Endothelial cell of umbilical vein (primary cell): Measurements from ENCODE around the gene MECP2. TPM values are rescaled to one million over a fixed set of nuclear protein-coding genes. Genes with fewer than 3 reads are reported as not detected.

Source experiments
- BruUV-seq: library from RNA; stranded (reverse); fragments of 400-500 nt; replicated peaks from 2 replicates; lab custom pipeline; 2021; lab: Mats Ljungman, UMichigan
- CTCF ChIA-PET: fragments of 300-600, 350-600 bp; sonication (Branson Sonifier 250); formaldehyde crosslinking; loops from one replicate; lab custom pipeline; 2021; ENCODE audit warnings: antibody characterized with exemption, inconsistent platforms; lab: Charles Lee
- POLR2A ChIA-PET: fragments of 300-600, 350-600 bp; sonication (Branson Sonifier 250); formaldehyde crosslinking; loops from one replicate; lab custom pipeline; 2021; ENCODE audit warnings: antibody characterized with exemption, inconsistent platforms; lab: Charles Lee
- DNase-seq: peaks from one replicate; pipeline ENCODE4 v3.0.0-alpha.2; 2011; ENCODE audit warnings: low read depth, low spot score
- FAIRE-seq: peaks from 2 replicates; lab custom pipeline; 2011; peaks lifted over from hg19 to GRCh38; lab: Jason Lieb, UNC
- H2AFZ ChIP-seq: 2 replicates; pipeline ENCODE4 v1.6.0; 2012; ENCODE audit warnings: low read depth, low read length, control low read depth, inconsistent platforms
- H3K27ac ChIP-seq: 2 replicates; pipeline ENCODE4 v1.5.1; 2011; ENCODE audit warnings: low read depth, mild to moderate bottlenecking, control low read depth, low read length, moderate library complexity; ENCODE audit not compliant: insufficient read depth
- H3K27me3 ChIP-seq, 2 experiments: 2 replicates each; pipeline versions ENCODE4 v1.6.0 to v1.6.1; 2011; ENCODE audit warnings: low read length in 2 of 2, mixed read lengths in 1 of 2; ENCODE audit not compliant: control insufficient read depth in 2 of 2, insufficient read depth in 2 of 2
- H3K36me3 ChIP-seq, 2 experiments: 2 replicates in 1 of 2; 3 replicates in 1 of 2; pipeline ENCODE4 v1.5.1; 2011; ENCODE audit warnings: low read length in 2 of 2, mild to moderate bottlenecking in 1 of 2, moderate library complexity in 1 of 2; ENCODE audit not compliant: control insufficient read depth in 2 of 2, insufficient read depth in 2 of 2; ENCODE audit errors: extremely low read depth in 1 of 2
- H3K4me1 ChIP-seq: 3 replicates; pipeline ENCODE4 v1.5.1; 2011; ENCODE audit warnings: mild to moderate bottlenecking, low read length; ENCODE audit not compliant: control insufficient read depth, insufficient read depth; ENCODE audit errors: extremely low read depth
- H3K4me2 ChIP-seq: 2 replicates; pipeline ENCODE4 v1.6.1; 2011; ENCODE audit warnings: low read length, control low read depth, mixed read lengths; ENCODE audit not compliant: insufficient read depth
- H3K4me3 ChIP-seq, 3 experiments: fragments of 200-600 bp in 1 of 3; sonication (generic), shearing (Covaris generic) in 1 of 3; replicated peaks in 1 of 3; 2 replicates each; pipeline ENCODE4 v1.5.1; 2011 to 2016; ENCODE audit warnings: control low read depth in 3 of 3, low read length in 3 of 3, mild to moderate bottlenecking in 2 of 3, inconsistent platforms in 1 of 3, low read depth in 1 of 3, moderate library complexity in 1 of 3; ENCODE audit not compliant: insufficient read depth in 1 of 3
- H3K79me2 ChIP-seq: 2 replicates; pipeline ENCODE4 v1.6.0; 2012; ENCODE audit warnings: low read length, inconsistent platforms; ENCODE audit not compliant: control insufficient read depth, insufficient read depth
- H3K9ac ChIP-seq: replicated peaks from 2 replicates; pipeline ENCODE3; 2011; ENCODE audit warnings: low read length, control low read depth; ENCODE audit not compliant: insufficient read depth; ENCODE audit errors: extremely low read depth
- H3K9me1 ChIP-seq: replicated peaks from 3 replicates; pipeline ENCODE4 v1.6.0; 2011; ENCODE audit warnings: mild to moderate bottlenecking, low read length; ENCODE audit not compliant: control insufficient read depth, insufficient read depth; ENCODE audit errors: extremely low read depth
- H3K9me3 ChIP-seq: replicated peaks from 2 replicates; pipeline ENCODE4 v1.5.1; 2012; ENCODE audit warnings: low read length, inconsistent platforms; ENCODE audit not compliant: control insufficient read depth, insufficient read depth
- H4K20me1 ChIP-seq: replicated peaks from 2 replicates; pipeline ENCODE3; 2011; ENCODE audit warnings: mild to moderate bottlenecking, low read length; ENCODE audit not compliant: control insufficient read depth, insufficient read depth; ENCODE audit errors: extremely low read depth
- EZH2 ChIP-seq: IDR thresholded peaks from 2 replicates; pipeline ENCODE4 v1.6.1; 2012; ENCODE audit warnings: borderline replicate concordance, low read depth, mild to moderate bottlenecking, moderate library complexity, low read length, inconsistent platforms; ENCODE audit not compliant: severe bottlenecking
- FOS ChIP-seq: IDR thresholded peaks from 2 replicates; pipeline ENCODE4 v1.6.1; 2011; ENCODE audit warnings: mild to moderate bottlenecking, low read length, moderate library complexity, borderline replicate concordance; ENCODE audit not compliant: insufficient read depth
- GATA2 ChIP-seq: IDR thresholded peaks from 2 replicates; pipeline ENCODE4 v1.7.0; 2011; ENCODE audit warnings: low read depth, mild to moderate bottlenecking, moderate library complexity, mixed read lengths, low read length; ENCODE audit not compliant: insufficient read length, insufficient read depth
- JUN ChIP-seq: IDR thresholded peaks from 2 replicates; pipeline ENCODE4 v1.6.1; 2011; ENCODE audit warnings: borderline replicate concordance, low read depth; ENCODE audit not compliant: insufficient read length, insufficient read depth
- MYC ChIP-seq: IDR thresholded peaks from one replicate; pipeline ENCODE4 v1.6.1; 2011; ENCODE audit warnings: mild to moderate bottlenecking, low read depth, low read length
- POLR2A ChIP-seq: IDR thresholded peaks from 2 replicates; pipeline ENCODE4 v1.6.1; 2012; ENCODE audit warnings: low read depth, mild to moderate bottlenecking, control low read depth, low read length
- POLR2AphosphoS5 ChIP-seq: IDR thresholded peaks from 2 replicates; pipeline ENCODE4 v1.6.1; 2012; ENCODE audit warnings: low read depth, mild to moderate bottlenecking, control low read depth, low read length, moderate library complexity; ENCODE audit not compliant: insufficient read depth
- dilution Hi-C: fragments of 300-500 bp; cut with MboI; formaldehyde crosslinking; loops from one replicate; pipeline ENCODE4 v1.15.0; 2019; ENCODE audit warnings: low sequenced_read_pairs; ENCODE audit not compliant: extremely low pct_ligation_motif_present
- intact Hi-C: fragments of 100-400 bp; cut with micrococcal nuclease; formaldehyde crosslinking; loops from one replicate; pipeline ENCODE4 v1.10.0; 2022
- polyA plus RNA-seq, 4 experiments: library from polyadenylated mRNA; depleted of rRNA in 3 of 4; stranded (reverse) in 3 of 4; unstranded in 1 of 4; fragments of >200 nt; gene quantifications; 2 replicates each; pipeline versions ENCODE4 v1.2.1 to v1.2.3, GENCODE V29; 2011 to 2012; ENCODE audit warnings: missing spikeins in 1 of 4
- total RNA-seq: library from RNA; stranded (reverse); gene quantifications from 2 replicates; pipeline ENCODE4 v1.2.3, GENCODE V29; 2021
- TF ChIP-seq, protein P1 (sequence below): IDR thresholded peaks from 2 replicates; pipeline ENCODE4 v1.6.1; 2011; ENCODE audit not compliant: insufficient read depth, insufficient read length
- TF ChIP-seq, protein P2 (sequence below), 2 donors: IDR thresholded peaks; 1 replicate in 1 of 2; 2 replicates in 1 of 2; pipeline ENCODE4 v1.5.1; 2011; ENCODE audit warnings: low read length in 2 of 2, mild to moderate bottlenecking in 2 of 2, moderate library complexity in 2 of 2, control low read depth in 1 of 2, inconsistent platforms in 1 of 2, low read depth in 1 of 2; ENCODE audit not compliant: insufficient read depth in 1 of 2; ENCODE audit errors: extremely low read depth in 1 of 2

MECP2 gene
- total and polyA plus RNA-seq, 2 donors (not counting 3 experiments of a cell fraction or from before 2014, with no cell fraction given), result 9.0 to 45.3 TPM

DNA sequence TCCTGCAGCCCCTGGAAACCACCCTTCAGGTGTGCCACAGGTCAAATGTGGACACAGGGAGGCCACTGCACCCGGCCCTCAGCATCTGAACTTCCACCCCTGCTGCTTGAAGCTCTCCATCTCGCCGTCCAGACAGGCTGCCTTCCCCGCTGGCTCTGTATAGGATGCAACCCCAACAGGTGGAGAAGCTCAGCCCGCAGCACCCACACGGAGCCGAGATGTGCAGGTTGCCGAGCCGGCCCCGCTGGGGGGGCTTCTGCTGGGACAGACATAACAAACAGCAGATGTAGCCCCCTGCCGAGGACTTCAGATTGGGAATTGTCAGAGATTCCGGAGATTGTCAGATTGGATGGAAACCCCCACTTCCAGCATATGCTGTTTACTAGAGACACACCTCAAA lies 104.4 kb downstream of the MECP2 start:
- no peak for DNase-seq
- intact Hi-C loops, result no loop called here
- H3K4me1 ChIP-seq, result no peaks in the 10 kb centered on the region
- no peaks in the 10 kb centered on the region for H3K9me3 ChIP-seq
- dilution Hi-C loops, result no loop called here
- H3K4me2 ChIP-seq, result no peak overlapping the region
- ChIA-PET POLR2A (no interaction called here), CTCF (no interaction called here)
- no TSS peak for BruUV-seq
- no peak overlapping the region for H2AFZ ChIP-seq
- FAIRE-seq, result no peak
- H3K9ac ChIP-seq, result no peak overlapping the region
- H4K20me1 ChIP-seq, result no peaks in the 10 kb centered on the region
- no peaks in the 10 kb centered on the region for H3K79me2 ChIP-seq
- H3K4me3 ChIP-seq, result no peak overlapping the region
- H3K36me3 ChIP-seq, result no peaks in the 10 kb centered on the region
- TF ChIP-seq POLR2AphosphoS5 (no peak), POLR2A (no peak), MYC (no peak), GATA2 (no peak), FOS (no peak), EZH2 (no peak), JUN (no peak)
- TF ChIP-seq, protein P1, sequence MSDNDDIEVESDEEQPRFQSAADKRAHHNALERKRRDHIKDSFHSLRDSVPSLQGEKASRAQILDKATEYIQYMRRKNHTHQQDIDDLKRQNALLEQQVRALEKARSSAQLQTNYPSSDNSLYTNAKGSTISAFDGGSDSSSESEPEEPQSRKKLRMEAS, result no peak
- TF ChIP-seq, protein P2, sequence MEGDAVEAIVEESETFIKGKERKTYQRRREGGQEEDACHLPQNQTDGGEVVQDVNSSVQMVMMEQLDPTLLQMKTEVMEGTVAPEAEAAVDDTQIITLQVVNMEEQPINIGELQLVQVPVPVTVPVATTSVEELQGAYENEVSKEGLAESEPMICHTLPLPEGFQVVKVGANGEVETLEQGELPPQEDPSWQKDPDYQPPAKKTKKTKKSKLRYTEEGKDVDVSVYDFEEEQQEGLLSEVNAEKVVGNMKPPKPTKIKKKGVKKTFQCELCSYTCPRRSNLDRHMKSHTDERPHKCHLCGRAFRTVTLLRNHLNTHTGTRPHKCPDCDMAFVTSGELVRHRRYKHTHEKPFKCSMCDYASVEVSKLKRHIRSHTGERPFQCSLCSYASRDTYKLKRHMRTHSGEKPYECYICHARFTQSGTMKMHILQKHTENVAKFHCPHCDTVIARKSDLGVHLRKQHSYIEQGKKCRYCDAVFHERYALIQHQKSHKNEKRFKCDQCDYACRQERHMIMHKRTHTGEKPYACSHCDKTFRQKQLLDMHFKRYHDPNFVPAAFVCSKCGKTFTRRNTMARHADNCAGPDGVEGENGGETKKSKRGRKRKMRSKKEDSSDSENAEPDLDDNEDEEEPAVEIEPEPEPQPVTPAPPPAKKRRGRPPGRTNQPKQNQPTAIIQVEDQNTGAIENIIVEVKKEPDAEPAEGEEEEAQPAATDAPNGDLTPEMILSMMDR (IDR thresholded peaks at IDR 0.05; ENCODE audit: extremely low read depth in 1 of 2, insufficient read depth in 1 of 2, low read depth in 1 of 2, low read length in 2 of 2), result no peak
- H3K9me1 ChIP-seq, result no peaks in the 10 kb centered on the region
- no peaks in the 10 kb centered on the region for H3K27me3 ChIP-seq
- H3K27ac ChIP-seq, result no peak overlapping the region
